ENCODE results near the gene RPS3. TPM values are rescaled to one million over a fixed set of nuclear protein-coding genes. Genes with fewer than 3 reads are reported as not detected.

The RPS3 gene
- total and polyA plus RNA-seq, 2 of the 13 experiments (the other 11 are each of a cell fraction or from before 2014, with no cell fraction given), result 2,143 to 3,616 TPM

- TF ChIP-seq ZNF576 (CRISPR knock-in tag; IDR thresholded peaks at IDR 0.05), result no peak
- TF ChIP-seq CREB3 (CRISPR knock-in tag; IDR thresholded peaks at IDR 0.05), result no peak
- no peak for TF ChIP-seq CTCF (CRISPR knock-in tag; IDR thresholded peaks at IDR 0.05)
- TF ChIP-seq SAP130 (CRISPR knock-in tag; IDR thresholded peaks at IDR 0.05; ENCODE audit: low read depth), result no peak
- no peak for TF ChIP-seq ZNF644 (CRISPR knock-in tag; IDR thresholded peaks at IDR 0.05; ENCODE audit: low read depth)
- TF ChIP-seq FOSL2 (CRISPR knock-in tag; IDR thresholded peaks at IDR 0.05), result no peak
- TF ChIP-seq ZNF549 (CRISPR knock-in tag; IDR thresholded peaks at IDR 0.05), result no peak
- no peak for TF ChIP-seq AGO2 (optimal IDR thresholded peaks at IDR 0.05; ENCODE audit: low read depth, low read length)
- TF ChIP-seq TAF15 (IDR thresholded peaks at IDR 0.05; ENCODE audit: low read depth, low read length, poor library complexity, severe bottlenecking), result peak; percentile 23
- 0 out of 2 replicates have a peak, but pooled peaks have one; percentile 82 for TF ChIP-seq ZNF101 (CRISPR knock-in tag; IDR thresholded peaks at IDR 0.05; ENCODE audit: borderline replicate concordance, low read depth)
- TF ChIP-seq SOX5 (CRISPR knock-in tag; IDR thresholded peaks at IDR 0.05; ENCODE audit: borderline replicate concordance), result no peak
- TF ChIP-seq ZNF143 (CRISPR knock-in tag; IDR thresholded peaks at IDR 0.05), result no peak
- TF ChIP-seq ZNF441 (CRISPR knock-in tag; IDR thresholded peaks at IDR 0.05; ENCODE audit: borderline replicate concordance), result peak; percentile 38; the same call in 1 of the 2 replicates
- no peak for TF ChIP-seq ZBTB44 (CRISPR knock-in tag; IDR thresholded peaks at IDR 0.05)
- no peak for TF ChIP-seq DR1 (CRISPR knock-in tag; IDR thresholded peaks at IDR 0.05)
- TF ChIP-seq RORA (CRISPR knock-in tag; IDR thresholded peaks at IDR 0.05), result no peak
- no peak for TF ChIP-seq SPEN (CRISPR knock-in tag; IDR thresholded peaks at IDR 0.05; ENCODE audit: low read depth)
- no peak for TF ChIP-seq CSRNP1 (CRISPR knock-in tag; IDR thresholded peaks at IDR 0.05)
- TF ChIP-seq HDAC6 (IDR thresholded peaks at IDR 0.05; ENCODE audit: low read depth, low read length), result no peak
- TF ChIP-seq MIER3 (CRISPR knock-in tag; IDR thresholded peaks at IDR 0.05; ENCODE audit: borderline replicate concordance), result no peak
- no peak for TF ChIP-seq ZNF615 (CRISPR knock-in tag; IDR thresholded peaks at IDR 0.05; ENCODE audit: borderline replicate concordance)
- no peak for TF ChIP-seq THAP7 (CRISPR knock-in tag; IDR thresholded peaks at IDR 0.05)
- no peak for TF ChIP-seq RXRA (CRISPR knock-in tag; IDR thresholded peaks at IDR 0.05)
- TF ChIP-seq ZNF747 (CRISPR knock-in tag; IDR thresholded peaks at IDR 0.05; ENCODE audit: borderline replicate concordance), result 0 out of 2 replicates have a peak, but pooled peaks have one; percentile 2
- TF ChIP-seq ZNF414 (CRISPR knock-in tag; IDR thresholded peaks at IDR 0.05), result no peak
Observed at GRCh38 chr11:75351541-75351790, 47.9 kb upstream of the RPS3 start, which contains the start of gene ARRB1 (continued).

Measured in HepG2 (cell line).